WERI-Rb-1 (cell line): ENCODE data around the gene SLIT3.

Source experiments
- DNase-seq: peaks from one replicate; pipeline ENCODE4 v3.0.0-alpha.2; 2020
- H3K27ac ChIP-seq: fragments of 250-450 bp; sonication (Bioruptor Pico); 2 replicates; pipeline ENCODE4 v1.5.1; 2020; ENCODE audit warnings: mild to moderate bottlenecking, moderate library complexity
- H3K27me3 ChIP-seq: fragments of 250-450 bp; sonication (Bioruptor Pico); 2 replicates; pipeline ENCODE4 v1.5.1; 2021; ENCODE audit warnings: mild to moderate bottlenecking, low read depth, moderate library complexity; ENCODE audit not compliant: insufficient read depth, severe bottlenecking
- H3K36me3 ChIP-seq: fragments of 250-450 bp; sonication (Bioruptor Pico); 2 replicates; pipeline ENCODE4 v1.5.1; 2020; ENCODE audit warnings: mild to moderate bottlenecking, moderate library complexity
- H3K4me3 ChIP-seq: 2 replicates; pipeline ENCODE4 v1.5.1; 2011; ENCODE audit warnings: low read depth, mild to moderate bottlenecking, control low read depth, low read length
- H3K9me3 ChIP-seq: fragments of 250-450 bp; sonication (Bioruptor Pico); 2 replicates; pipeline ENCODE4 v1.5.1; 2021; ENCODE audit warnings: mild to moderate bottlenecking, moderate library complexity; ENCODE audit not compliant: severe bottlenecking
- CTCF ChIP-seq: IDR thresholded peaks from 2 replicates; pipeline ENCODE4 v1.5.1; 2011; ENCODE audit warnings: low read depth, mild to moderate bottlenecking, control low read depth, inconsistent platforms, low read length

The SLIT3 gene

DNA sequence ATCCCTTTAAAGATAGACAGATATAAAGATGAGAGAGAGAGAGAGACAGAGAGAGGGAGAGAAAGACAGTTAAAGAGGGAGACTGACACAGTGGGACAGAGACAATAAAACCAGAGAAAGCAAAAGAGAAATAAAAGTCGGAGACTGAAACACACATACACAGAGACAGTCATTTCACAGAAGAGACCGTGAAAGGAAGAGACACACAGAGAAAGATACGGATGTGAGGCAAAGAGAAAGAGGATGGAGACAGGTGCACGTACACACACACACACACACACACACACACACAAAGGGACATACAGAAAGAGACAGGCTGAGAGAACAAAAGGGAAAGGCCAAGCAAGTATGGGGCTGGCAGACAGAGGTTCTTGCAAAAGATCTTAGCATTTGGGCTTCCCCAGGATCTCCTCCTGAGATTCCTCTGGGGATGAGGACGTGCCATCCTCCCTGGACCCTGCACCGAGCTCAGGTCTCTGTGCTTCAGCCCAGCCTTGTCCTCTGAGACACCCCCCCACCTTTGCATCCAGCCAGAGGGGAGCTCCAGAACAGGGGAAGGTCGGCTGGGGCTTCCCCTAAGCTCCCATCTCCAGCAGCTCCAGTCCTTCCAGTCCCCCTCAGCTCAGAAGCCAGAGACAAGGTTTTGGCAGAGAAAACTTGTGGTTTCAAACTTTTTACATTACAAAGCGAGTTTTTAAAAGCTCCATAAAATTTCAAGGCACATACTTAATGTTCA, 403.4 kb downstream of the SLIT3 start:
- Histone ChIP-seq H3K9me3 (no peaks in the 10 kb centered on the region), H3K36me3 (no peaks in the 10 kb centered on the region), H3K27ac (no peak overlapping the region), H3K27me3 (peaks cover 88% of the 10 kb centered on the region), H3K4me3 (no peak overlapping the region)
- no peak for TF ChIP-seq CTCF
- DNase-seq = no peak

DNA sequence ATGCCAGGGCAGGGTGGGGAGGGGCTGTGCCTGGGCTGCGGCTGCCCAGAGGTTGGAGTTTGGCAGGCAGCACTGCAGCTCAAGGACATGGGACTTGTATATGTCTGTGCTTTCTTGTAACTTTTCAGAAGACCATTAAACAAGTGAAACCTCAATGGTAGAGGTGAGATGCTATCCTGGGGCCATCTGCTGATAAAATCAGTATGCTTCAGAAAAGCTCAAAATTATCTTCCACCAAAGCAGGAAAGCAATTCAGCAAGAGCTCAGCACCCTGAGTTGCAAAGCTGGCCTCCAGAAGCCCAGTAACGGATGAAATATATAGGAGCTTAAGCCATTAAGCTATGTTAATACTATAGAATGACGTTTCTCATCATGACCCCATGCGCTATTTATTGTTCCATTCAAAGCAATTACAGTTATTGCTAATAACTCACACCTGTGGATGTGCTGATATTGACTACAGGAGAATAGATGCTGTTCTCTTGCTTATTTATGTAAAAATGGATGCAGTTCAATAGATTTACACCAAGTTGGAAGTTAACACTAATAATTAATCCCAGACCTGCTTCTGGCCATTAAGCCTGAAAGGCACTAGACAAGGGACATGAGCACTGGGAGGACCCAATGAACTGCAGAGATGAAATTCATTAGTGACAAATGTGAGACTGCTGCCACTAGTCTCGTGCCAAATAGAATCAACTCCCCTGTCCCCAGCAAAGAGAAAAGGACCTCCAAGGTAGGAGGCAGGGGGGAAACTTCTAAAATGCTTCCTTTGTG, 405.5 kb downstream of the SLIT3 start:
- Histone ChIP-seq H3K36me3 (no peaks in the 10 kb centered on the region), H3K4me3 (no peak overlapping the region), H3K9me3 (no peaks in the 10 kb centered on the region), H3K27ac (no peak overlapping the region), H3K27me3 (peaks cover 81% of the 10 kb centered on the region)
- no peak for DNase-seq
- no peak for TF ChIP-seq CTCF

DNA sequence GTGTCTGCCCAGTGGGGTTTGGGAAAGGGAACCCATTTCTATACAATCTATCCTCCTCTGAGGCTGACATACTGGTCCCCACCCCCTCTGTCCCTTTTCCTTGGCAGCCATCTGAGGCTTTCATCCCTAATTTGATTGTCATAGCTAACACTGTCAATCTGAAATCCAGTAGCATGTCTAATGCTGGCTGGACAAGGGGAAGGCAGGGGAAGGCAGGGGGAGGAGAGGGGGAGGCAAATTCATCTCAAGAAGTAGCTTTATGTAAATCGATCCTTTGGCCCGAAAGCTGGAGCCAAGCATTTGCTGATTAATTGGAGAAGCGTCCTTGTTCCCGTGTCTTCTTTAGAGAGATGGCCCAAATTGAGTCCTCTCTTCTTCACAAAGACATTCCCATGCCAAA, 407.7 kb downstream of the SLIT3 start:
- TF ChIP-seq CTCF = no peak
- Histone ChIP-seq H3K27me3 (peaks cover 71% of the 10 kb centered on the region), H3K36me3 (no peaks in the 10 kb centered on the region), H3K27ac (peak overlapping the region; percentile 26; the same call in 1 of the 2 replicates), H3K4me3 (no peak overlapping the region), H3K9me3 (no peaks in the 10 kb centered on the region)
- peak; percentile 34 for DNase-seq

GRCh38 chr5:168892618-168893186, 408.2 kb downstream of the SLIT3 start:
- H3K9me3 ChIP-seq = no peaks in the 10 kb centered on the region
- H3K36me3 ChIP-seq = no peaks in the 10 kb centered on the region
- peaks cover 71% of the 10 kb centered on the region for H3K27me3 ChIP-seq
- no peak for DNase-seq
- TF ChIP-seq CTCF = no peak
- H3K4me3 ChIP-seq = no peak overlapping the region
- peak overlapping the region; percentile 26; the same call in 1 of the 2 replicates for H3K27ac ChIP-seq

- H3K36me3 ChIP-seq = no peaks in the 10 kb centered on the region
- H3K9me3 ChIP-seq = no peaks in the 10 kb centered on the region
- H3K27ac ChIP-seq = no peak overlapping the region
- H3K27me3 ChIP-seq = peaks cover 69% of the 10 kb centered on the region
- H3K4me3 ChIP-seq = no peak overlapping the region
- TF ChIP-seq CTCF = no peak
- DNase-seq = no peak
These were observed 409.8 kb downstream of the SLIT3 start for GRCh38 chr5:168890816-168891812.
